ENCODE data around the gene FCN2.

DNA sequence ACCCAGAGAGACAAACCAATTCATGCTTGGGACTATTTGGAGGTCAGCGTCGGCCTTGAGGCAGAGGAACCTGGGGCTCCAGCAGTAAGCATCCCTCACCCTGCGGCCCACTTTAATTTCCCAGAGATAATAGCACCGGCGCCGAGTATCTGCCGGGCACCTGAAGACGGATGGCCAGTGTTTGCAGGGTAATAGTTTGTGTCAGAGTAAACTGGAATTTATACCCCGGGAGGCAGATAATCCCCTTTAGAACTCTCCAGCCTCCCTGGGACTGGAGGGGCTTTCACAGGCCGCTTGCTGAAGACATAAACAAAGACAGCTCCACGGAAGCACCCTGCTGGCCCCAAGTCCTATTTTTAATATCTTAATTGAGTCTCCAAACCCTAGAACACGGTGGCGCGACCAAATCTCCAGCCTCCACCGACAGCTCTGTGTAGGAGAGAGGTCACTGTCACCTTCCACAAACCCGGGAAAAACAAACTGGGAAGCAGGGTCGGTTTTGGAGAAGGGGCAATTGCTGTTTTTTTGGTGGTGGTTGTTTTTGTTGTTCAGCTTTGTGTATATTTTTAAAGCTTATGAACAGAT lies 54.5 kb downstream of the FCN2 start:
- TF ChIP-seq POLR2A (conservative IDR thresholded peaks at IDR 0.05), result no peak
- TF ChIP-seq EP300 (IDR thresholded peaks at IDR 0.05; ENCODE audit: low read length), result no peak
- TF ChIP-seq, protein P1, sequence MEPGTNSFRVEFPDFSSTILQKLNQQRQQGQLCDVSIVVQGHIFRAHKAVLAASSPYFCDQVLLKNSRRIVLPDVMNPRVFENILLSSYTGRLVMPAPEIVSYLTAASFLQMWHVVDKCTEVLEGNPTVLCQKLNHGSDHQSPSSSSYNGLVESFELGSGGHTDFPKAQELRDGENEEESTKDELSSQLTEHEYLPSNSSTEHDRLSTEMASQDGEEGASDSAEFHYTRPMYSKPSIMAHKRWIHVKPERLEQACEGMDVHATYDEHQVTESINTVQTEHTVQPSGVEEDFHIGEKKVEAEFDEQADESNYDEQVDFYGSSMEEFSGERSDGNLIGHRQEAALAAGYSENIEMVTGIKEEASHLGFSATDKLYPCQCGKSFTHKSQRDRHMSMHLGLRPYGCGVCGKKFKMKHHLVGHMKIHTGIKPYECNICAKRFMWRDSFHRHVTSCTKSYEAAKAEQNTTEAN (CRISPR knock-in tag; IDR thresholded peaks at IDR 0.05), result no peak
- no peak for TF ChIP-seq TOE1 (IDR thresholded peaks at IDR 0.05; ENCODE audit: borderline replicate concordance)
- no peak for TF ChIP-seq TOE1 (CRISPR knock-in tag; IDR thresholded peaks at IDR 0.05; ENCODE audit: borderline replicate concordance, low read depth)
- no peak for TF ChIP-seq ELF1 (tag; IDR thresholded peaks at IDR 0.05)
- TF ChIP-seq RFX5 (IDR thresholded peaks at IDR 0.05; ENCODE audit: low read depth, low read length), result no peak

All from K562 (cell line).